NCI-H146 (cell line): Measurements from ENCODE around the gene TLCD2.
"Not testable (repeated sequence)": the region's sequence is repeated elsewhere in the genome, so short reads cannot be mapped to it uniquely, and the experiment has no call there.

Experiments used
- DNase-seq: peaks from one replicate; lab custom pipeline; 2025; lab: John Stamatoyannopoulos, UW

TLCD2 gene

GRCh38 chr17:1716076-1716911 is 6.1 kb upstream of the TLCD2 start:
- DNase-seq: peak; percentile 100

DNA sequence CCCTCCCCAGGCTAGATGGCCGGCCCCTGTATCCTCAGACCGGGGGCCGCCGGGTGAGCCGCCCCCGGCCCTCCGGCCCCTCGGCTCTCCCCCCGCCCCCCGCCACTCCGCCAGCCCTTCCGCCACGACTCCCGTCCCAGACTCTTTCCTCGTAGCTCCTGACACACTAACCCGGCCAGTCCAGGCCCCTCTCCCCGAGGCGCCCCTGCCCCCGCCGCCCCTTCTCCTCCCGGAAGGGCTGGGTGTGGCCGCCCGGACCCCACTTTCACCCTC is 5.6 kb upstream of the TLCD2 start:
- DNase-seq: no peak

GRCh38 chr17:1714980-1715802 is 5.0 kb upstream of the TLCD2 start:
- DNase-seq: peak; percentile 23

- DNase-seq: peak; percentile 20
Observed at GRCh38 chr17:1714427-1714979, 4.3 kb upstream of the TLCD2 start.

- DNase-seq: peak; percentile 46
Observed at GRCh38 chr17:1713878-1714426, 3.8 kb upstream of the TLCD2 start.

- no peak for DNase-seq
Observed at GRCh38 chr17:1713160-1713877, 3.1 kb upstream of the TLCD2 start.

GRCh38 chr17:1712271-1712670 is 2.1 kb upstream of the TLCD2 start:
- no peak for DNase-seq

- DNase-seq: no peak
Observed at GRCh38 chr17:1711804-1712203, 1.6 kb upstream of the TLCD2 start.

GRCh38 chr17:1710807-1711553 is 803 bp upstream of the TLCD2 start:
- no peak for DNase-seq

DNA sequence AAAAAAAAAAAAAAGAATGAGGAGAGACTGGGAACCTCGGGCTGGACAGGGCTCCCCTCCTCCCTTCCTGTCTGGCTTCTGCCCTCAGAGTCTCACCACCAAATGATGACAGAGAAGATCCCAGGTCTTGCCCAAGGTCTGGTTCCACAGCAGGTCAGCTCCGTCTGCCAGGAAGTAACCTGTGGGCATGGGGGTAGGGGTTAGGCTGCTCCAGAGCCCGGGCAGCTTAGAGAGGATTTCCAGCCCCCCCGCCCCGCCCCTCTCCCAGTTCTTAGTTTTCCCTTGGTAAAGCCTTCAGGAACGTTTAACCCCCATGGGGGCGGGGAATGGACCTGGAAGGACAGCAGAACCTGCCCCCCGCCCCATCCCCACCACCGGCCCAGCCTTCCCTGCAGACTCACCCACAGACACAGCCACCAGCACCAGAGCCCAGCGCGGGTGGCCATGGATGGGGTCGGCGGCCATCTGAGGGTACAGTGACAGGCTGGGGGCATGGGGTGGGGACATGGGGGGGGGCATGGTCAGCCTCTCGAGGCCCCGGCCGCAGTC is 700 bp downstream of the TLCD2 start:
- no peak for DNase-seq

- DNase-seq: not testable (repeated sequence)
Observed at GRCh38 chr17:1708791-1709346, 1.3 kb downstream of the TLCD2 start.

- DNase-seq: no peak
Observed at GRCh38 chr17:1707107-1707506, 3.1 kb downstream of the TLCD2 start.

DNA sequence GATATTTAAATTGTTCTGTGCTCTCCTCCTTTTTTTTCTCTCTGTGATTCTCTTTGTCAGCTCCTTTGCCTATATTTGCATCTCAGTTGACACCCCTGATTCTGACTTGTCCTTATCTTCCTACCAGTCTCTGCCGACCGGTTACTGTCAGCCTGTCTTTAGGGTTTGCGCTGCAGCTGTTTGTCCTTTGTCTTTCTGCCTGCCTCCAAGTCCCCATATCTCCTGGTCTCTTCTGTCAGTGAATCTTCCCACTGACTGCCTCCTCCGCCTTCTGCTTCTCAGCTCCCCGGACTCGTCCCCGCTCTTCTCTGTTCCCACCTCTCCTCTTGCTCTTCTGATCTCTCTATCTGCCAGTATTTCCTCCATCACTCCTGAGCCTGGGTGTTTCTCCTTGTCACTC is 5.2 kb downstream of the TLCD2 start:
- DNase-seq: no peak

GRCh38 chr17:1703063-1703462 is 7.1 kb downstream of the TLCD2 start:
- no peak for DNase-seq

GRCh38 chr17:1699891-1700290 is 10.3 kb downstream of the TLCD2 start:
- DNase-seq: not testable (repeated sequence)

DNA sequence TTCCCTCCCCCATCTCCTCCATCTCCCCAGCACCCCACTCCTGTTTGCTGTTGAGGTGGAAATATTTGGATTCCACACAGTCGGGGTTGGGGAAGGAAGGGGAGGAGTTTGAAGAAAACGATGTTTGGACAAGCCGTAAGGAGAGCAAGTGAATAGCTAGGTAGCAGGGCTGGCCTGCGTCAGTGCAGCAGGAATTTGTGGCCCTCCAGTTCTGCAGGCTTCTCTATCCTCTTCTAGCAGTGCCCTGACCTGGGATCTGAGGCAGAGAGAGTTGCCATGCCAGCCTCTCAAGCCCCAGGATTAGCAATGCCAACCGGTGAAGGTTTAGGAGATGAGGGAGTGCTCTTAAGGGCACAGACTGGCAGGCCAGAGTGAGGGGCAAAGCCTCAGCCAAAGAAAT is 12.5 kb downstream of the TLCD2 start:
- DNase-seq: no peak

- no peak for DNase-seq
Observed at GRCh38 chr17:1695365-1695764, 14.8 kb downstream of the TLCD2 start.

DNA sequence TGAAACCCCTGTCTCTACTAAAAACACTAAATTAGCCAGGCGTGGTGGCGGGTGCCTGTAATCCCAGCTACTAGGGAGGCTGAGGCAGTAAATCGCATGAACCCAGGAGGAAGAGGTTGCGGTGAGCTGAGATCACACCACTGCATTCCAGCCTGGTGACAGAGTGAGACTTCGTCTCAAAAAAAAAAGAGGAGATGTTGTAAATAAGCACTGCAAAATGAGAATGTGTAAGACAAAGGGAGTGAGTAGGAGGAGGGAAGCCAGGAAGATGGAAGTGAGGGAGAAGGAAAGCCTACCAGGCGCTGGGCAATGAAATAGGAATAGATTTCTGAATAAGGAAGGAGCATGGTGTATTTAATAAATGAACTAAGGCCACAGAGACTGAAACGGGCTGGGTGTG is 16.8 kb downstream of the TLCD2 start:
- no peak for DNase-seq

DNA sequence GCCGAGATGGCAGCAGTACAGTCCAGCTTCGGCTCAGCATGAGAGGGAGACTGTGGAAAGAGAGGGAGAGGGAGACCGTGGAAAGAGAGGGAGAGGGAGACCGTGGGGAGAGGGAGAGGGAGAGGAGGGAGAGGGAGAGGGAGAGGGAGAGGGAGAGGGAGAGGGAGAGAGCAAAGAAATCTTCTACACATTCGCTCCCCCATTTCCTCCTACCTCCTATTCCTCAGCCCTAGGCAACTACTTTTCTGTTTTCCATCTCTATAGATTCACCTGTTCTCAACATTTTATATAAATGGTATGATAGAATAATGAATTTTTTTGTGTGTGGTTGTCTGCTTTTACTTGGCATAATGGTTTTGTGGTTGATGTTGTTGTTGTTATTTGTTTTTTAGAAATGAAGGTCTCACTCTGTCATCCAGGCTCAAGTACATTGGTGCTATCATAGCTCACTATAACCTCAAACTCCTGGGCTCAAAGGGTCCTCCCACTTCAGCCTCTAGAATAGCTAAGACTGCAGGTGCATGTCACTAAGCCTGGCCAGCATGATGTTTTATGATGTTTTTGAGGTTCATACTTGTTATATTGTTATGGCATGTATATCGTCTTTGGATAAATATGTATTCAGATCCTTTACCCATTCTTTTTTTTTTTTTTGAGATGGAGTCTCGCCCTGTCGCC is 19.5 kb downstream of the TLCD2 start:
- no peak for DNase-seq

- not testable (repeated sequence) for DNase-seq
Observed at GRCh38 chr17:1688405-1688804, 21.8 kb downstream of the TLCD2 start.
